SK-N-SH treated with all-trans-retinoic acid at 6 μM for 48 hours (cell line): ENCODE measurements around the gene PPP2R3B.

Source experiments
- ATAC-seq: fragments of 200-7000 bp; cut with Tn5 transposase; 3 replicates; pipeline ENCODE4 v1.9.1; 2020; ENCODE audit warnings: mild to moderate bottlenecking, moderate library complexity
- ARNTL ChIP-seq: fragments of 450-650 bp; formaldehyde crosslinking; IDR thresholded peaks from 2 replicates; pipeline ENCODE4 v1.5.0; 2020; ENCODE audit warnings: low read depth, mild to moderate bottlenecking, moderate library complexity, borderline replicate concordance
- BACH2 ChIP-seq: fragments of 250-450 bp; sonication (Bioruptor Pico); IDR thresholded peaks from 2 replicates; pipeline ENCODE4 v1.9.0; 2021; ENCODE audit warnings: mild to moderate bottlenecking, borderline replicate concordance
- CREB5 ChIP-seq: fragments of 250-450 bp; sonication (Bioruptor Pico); IDR thresholded peaks from 2 replicates; pipeline ENCODE4 v1.5.1; 2020; ENCODE audit warnings: low read depth, mild to moderate bottlenecking, moderate library complexity
- CSDC2 ChIP-seq: fragments of 250-450 bp; sonication (Bioruptor Pico); IDR thresholded peaks from 2 replicates; pipeline ENCODE4 v1.5.0; 2020; ENCODE audit warnings: mild to moderate bottlenecking, moderate library complexity
- CSRNP3 ChIP-seq: fragments of 250-450 bp; sonication (Bioruptor Pico); IDR thresholded peaks from 2 replicates; pipeline ENCODE4 v1.5.1; 2021; ENCODE audit warnings: mild to moderate bottlenecking, moderate library complexity
- GLIS3 ChIP-seq: fragments of 250-450 bp; sonication (Bioruptor Pico); IDR thresholded peaks from 2 replicates; pipeline ENCODE4 v1.5.0; 2020; ENCODE audit warnings: mild to moderate bottlenecking, moderate library complexity
- OSR1 ChIP-seq: fragments of 250-450 bp; sonication (Bioruptor Pico); IDR thresholded peaks from 2 replicates; pipeline ENCODE4 v1.8.0; 2022; ENCODE audit warnings: moderate library complexity, mild to moderate bottlenecking, inconsistent platforms
- PATZ1 ChIP-seq: fragments of 250-450 bp; sonication (Bioruptor Pico); IDR thresholded peaks from 2 replicates; pipeline ENCODE4 v1.8.0; 2020; ENCODE audit warnings: mild to moderate bottlenecking, moderate library complexity, borderline replicate concordance
- POU6F1 ChIP-seq: fragments of 250-450 bp; sonication (Bioruptor Pico); IDR thresholded peaks from 2 replicates; pipeline ENCODE4 v1.8.0; 2021; ENCODE audit warnings: low read depth, mild to moderate bottlenecking, moderate library complexity, borderline replicate concordance
- PPARA ChIP-seq: fragments of 250-450 bp; sonication (Bioruptor Pico); IDR thresholded peaks from 2 replicates; pipeline ENCODE4 v1.5.0; 2020; ENCODE audit warnings: mild to moderate bottlenecking, borderline replicate concordance
- RARB ChIP-seq: fragments of 250-450 bp; sonication (Bioruptor Pico); IDR thresholded peaks from 2 replicates; pipeline ENCODE4 v1.8.0; 2021; ENCODE audit warnings: mild to moderate bottlenecking, moderate library complexity
- SNAI2 ChIP-seq: fragments of 250-450 bp; sonication (Bioruptor Pico); IDR thresholded peaks from 2 replicates; pipeline ENCODE4 v1.5.0; 2020; ENCODE audit warnings: mild to moderate bottlenecking, moderate library complexity
- TOX ChIP-seq: fragments of 250-450 bp; sonication (Bioruptor Pico); IDR thresholded peaks from 2 replicates; pipeline ENCODE4 v1.8.0; 2021; ENCODE audit warnings: mild to moderate bottlenecking, moderate library complexity, borderline replicate concordance
- ZFP3 ChIP-seq: fragments of 250-450 bp; sonication (Bioruptor Pico); IDR thresholded peaks from 2 replicates; pipeline ENCODE4 v1.5.0; 2020; ENCODE audit warnings: mild to moderate bottlenecking, moderate library complexity
- ZFP30 ChIP-seq: fragments of 450-650 bp; formaldehyde crosslinking; IDR thresholded peaks from 2 replicates; pipeline ENCODE4 v1.5.0; 2022; ENCODE audit warnings: mild to moderate bottlenecking, moderate library complexity
- ZNF565 ChIP-seq: fragments of 450-650 bp; formaldehyde crosslinking; conservative IDR thresholded peaks from 2 replicates; pipeline ENCODE4 v1.5.0; 2020; ENCODE audit warnings: low read depth, mild to moderate bottlenecking, moderate library complexity
- ZNF70 ChIP-seq: fragments of 450-650 bp; formaldehyde crosslinking; IDR thresholded peaks from 2 replicates; pipeline ENCODE4 v1.5.0; 2020; ENCODE audit warnings: mild to moderate bottlenecking, moderate library complexity
- ZNF8 ChIP-seq: fragments of 450-650 bp; formaldehyde crosslinking; IDR thresholded peaks from 2 replicates; pipeline ENCODE4 v1.5.0; 2020; ENCODE audit warnings: mild to moderate bottlenecking, moderate library complexity
- TF ChIP-seq, protein P1 (sequence below): fragments of 250-450 bp; sonication (Bioruptor Pico); IDR thresholded peaks from 2 replicates; pipeline ENCODE4 v1.5.0; 2020; ENCODE audit warnings: mild to moderate bottlenecking, moderate library complexity

PPP2R3B gene

GRCh38 chrX:356385-357034 lies 30.2 kb downstream of the PPP2R3B start:
- ATAC-seq = peak; percentile 83
- TF ChIP-seq ZFP3 (CRISPR knock-in tag) (no peak), SNAI2 (CRISPR knock-in tag) (no peak), TOX (no peak)

DNA sequence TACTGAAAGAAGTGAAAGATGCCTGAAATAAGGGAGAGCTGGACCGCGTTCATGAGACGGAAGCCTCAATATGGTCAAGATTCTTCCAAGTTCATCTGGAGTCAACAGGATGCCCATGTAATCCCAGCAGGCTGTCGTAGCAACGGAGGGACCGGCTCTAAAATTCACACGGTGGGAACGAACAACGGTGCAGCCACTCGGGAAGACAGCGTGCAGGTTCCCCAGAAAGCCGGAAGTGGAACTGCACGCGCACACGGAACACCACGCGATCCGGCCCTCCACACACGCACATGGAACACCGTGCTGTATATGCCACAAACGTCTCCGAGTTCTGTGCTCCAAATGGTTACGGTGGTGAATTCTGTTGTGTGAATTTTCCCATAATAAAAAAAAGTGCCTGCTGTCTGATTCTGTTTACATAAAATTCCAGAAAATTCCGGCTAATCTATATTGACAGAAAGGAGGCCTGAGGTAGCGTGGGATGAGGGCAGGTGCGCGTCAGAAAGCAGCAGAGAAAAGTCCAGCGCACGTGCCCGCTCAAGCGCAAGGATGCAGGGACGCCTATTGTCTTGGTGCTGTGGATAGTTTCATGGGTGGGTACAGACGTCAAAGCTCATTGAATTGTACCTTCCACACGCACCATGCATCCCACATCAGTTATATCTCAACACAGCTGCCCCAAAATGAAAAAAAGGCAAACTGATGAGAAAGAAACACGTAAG lies 31.2 kb downstream of the PPP2R3B start:
- ATAC-seq = no peak
- TF ChIP-seq, protein P1, sequence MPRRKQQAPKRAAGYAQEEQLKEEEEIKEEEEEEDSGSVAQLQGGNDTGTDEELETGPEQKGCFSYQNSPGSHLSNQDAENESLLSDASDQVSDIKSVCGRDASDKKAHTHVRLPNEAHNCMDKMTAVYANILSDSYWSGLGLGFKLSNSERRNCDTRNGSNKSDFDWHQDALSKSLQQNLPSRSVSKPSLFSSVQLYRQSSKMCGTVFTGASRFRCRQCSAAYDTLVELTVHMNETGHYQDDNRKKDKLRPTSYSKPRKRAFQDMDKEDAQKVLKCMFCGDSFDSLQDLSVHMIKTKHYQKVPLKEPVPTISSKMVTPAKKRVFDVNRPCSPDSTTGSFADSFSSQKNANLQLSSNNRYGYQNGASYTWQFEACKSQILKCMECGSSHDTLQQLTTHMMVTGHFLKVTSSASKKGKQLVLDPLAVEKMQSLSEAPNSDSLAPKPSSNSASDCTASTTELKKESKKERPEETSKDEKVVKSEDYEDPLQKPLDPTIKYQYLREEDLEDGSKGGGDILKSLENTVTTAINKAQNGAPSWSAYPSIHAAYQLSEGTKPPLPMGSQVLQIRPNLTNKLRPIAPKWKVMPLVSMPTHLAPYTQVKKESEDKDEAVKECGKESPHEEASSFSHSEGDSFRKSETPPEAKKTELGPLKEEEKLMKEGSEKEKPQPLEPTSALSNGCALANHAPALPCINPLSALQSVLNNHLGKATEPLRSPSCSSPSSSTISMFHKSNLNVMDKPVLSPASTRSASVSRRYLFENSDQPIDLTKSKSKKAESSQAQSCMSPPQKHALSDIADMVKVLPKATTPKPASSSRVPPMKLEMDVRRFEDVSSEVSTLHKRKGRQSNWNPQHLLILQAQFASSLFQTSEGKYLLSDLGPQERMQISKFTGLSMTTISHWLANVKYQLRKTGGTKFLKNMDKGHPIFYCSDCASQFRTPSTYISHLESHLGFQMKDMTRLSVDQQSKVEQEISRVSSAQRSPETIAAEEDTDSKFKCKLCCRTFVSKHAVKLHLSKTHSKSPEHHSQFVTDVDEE = no peak
- no peak for TF ChIP-seq CSRNP3 (CRISPR knock-in tag)
- no peak for TF ChIP-seq GLIS3 (CRISPR knock-in tag)
- TF ChIP-seq ZNF70 = no peak
- TF ChIP-seq POU6F1 (CRISPR knock-in tag) = no peak
- no peak for TF ChIP-seq ZNF565
- no peak for TF ChIP-seq BACH2 (CRISPR knock-in tag)
- TF ChIP-seq ZFP30 (CRISPR knock-in tag) = no peak
- TF ChIP-seq CSDC2 = no peak
- no peak for TF ChIP-seq ZFP3 (CRISPR knock-in tag)
- TF ChIP-seq CREB5 (CRISPR knock-in tag) = no peak
- no peak for TF ChIP-seq RARB (CRISPR knock-in tag)
- TF ChIP-seq PPARA (CRISPR knock-in tag) = no peak
- TF ChIP-seq PATZ1 = no peak
- TF ChIP-seq ZNF8 (CRISPR knock-in tag) = no peak
- TF ChIP-seq, all 23 proteins: peak for 0

DNA sequence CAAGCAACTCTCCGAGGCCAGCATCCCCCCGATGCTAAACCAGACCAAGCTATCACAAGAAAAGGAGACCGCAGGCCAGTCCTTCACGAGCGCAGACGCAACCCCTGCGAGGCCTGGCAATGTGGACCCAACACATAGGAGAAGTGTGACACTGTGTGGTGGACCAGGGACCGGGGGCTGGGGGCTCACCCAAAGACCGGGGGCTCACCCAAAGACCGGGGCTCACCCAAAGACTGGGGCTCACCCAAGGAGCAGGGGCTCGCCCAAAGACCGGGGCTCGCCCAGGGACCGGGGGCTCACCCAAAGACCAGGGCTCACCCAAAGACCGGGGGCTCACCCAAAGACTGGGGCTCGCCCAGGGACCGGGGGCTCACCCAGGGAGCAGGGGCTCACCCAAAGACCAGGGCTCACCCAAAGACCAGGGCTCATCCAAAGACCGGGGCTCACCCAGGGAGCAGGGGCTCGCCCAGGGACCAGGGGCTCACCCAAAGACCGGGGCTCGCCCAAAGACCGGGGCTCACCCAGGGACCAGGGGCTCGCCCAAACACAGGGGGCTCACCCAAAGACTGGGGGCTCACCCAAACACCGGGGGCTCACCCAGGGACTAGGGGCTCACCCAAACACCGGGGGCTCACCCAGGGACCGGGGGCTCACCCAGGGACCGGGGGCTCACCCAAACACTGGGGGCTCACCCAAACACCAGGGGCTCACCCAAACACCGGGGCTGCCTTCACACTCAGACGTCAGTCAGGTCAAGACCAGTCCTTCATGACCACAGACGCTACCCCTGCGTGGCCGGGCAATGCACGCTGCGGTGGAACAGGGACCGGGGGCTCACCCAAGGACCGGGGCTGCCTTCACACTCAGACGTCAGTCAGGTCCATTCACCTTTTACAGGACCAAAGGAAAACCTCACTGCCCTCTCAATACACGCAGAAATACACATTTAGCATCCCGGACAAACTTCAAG lies 32.9 kb downstream of the PPP2R3B start:
- ATAC-seq = no peak
- TF ChIP-seq ARNTL (CRISPR knock-in tag) = no peak
- TF ChIP-seq GLIS3 (CRISPR knock-in tag) = no peak
- TF ChIP-seq, protein P1 = no peak
- TF ChIP-seq CSRNP3 (CRISPR knock-in tag) = no peak
- no peak for TF ChIP-seq CSDC2
- TF ChIP-seq ZNF8 (CRISPR knock-in tag) = no peak
- no peak for TF ChIP-seq ZFP30 (CRISPR knock-in tag)
- TF ChIP-seq OSR1 = no peak
- no peak for TF ChIP-seq BACH2 (CRISPR knock-in tag)
- TF ChIP-seq SNAI2 (CRISPR knock-in tag) = no peak
- TF ChIP-seq PPARA (CRISPR knock-in tag) = no peak
- TF ChIP-seq ZFP3 (CRISPR knock-in tag) = no peak
